ENCODE results near the gene GALC. TPM values are rescaled to one million over a fixed set of nuclear protein-coding genes. Genes with fewer than 3 reads are reported as not detected.

Gene GALC
- polyA plus RNA-seq, 1 donor = 18.8 TPM

GRCh38 chr14:87888136-87888999 is 104.6 kb downstream of the GALC start:
- DNase-seq (ENCODE audit: low read depth) = no peak

DNA sequence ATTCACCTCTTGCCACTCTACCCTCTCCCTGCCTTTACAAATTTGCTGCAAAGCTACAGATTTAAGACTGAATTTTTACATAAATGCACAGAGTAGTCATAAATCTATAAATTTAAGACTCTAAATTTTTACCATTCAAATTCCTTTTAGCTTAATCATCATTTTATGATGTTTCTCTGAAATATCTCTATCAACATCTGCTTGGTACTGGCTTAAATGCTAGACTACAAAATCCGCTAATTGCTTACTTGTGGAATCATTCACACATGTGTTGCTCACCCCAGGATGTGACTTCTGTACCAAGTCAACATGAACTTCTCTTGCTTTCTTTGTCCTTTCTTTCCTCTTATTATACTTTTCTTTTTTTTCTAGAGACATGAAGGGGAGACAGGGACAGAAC is 109.2 kb downstream of the GALC start:
- no peak for DNase-seq (ENCODE audit: low read depth)

Other genes with a start within 250 kb of the GALC start
- 0.39 TPM for gene GPR65, start 12.0 kb upstream of the GALC start, polyA plus RNA-seq (ENCODE audit: insufficient read length)